Inferior parietal cortex (tissue), 1 donor: Measurements from ENCODE around the gene SORBS1.

Source experiments
- DNase-seq: peaks from one replicate; pipeline ENCODE4 v3.0.0-alpha.2; 2016; ENCODE audit errors: extremely low spot score

SORBS1 gene

DNA sequence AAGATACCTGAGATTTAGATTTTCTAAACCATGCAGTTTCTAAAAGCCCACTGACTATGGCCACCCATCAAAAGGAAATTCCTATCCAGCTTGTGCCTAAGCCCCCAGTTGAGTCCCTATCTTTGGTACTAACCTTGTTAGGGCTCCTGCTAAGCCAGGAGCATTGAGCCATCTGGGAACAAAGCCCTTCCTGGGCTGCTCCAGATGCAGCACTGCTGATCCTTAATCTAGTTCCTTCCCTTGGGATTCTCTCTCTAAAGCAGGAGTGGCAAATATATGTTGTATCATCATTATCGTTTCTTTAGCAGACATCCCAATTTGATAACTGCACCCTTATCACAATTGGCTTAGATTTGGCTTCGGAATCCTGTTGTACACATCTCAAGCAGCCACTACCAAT lies 245.7 kb downstream of the SORBS1 start:
- no peak for DNase-seq

DNA sequence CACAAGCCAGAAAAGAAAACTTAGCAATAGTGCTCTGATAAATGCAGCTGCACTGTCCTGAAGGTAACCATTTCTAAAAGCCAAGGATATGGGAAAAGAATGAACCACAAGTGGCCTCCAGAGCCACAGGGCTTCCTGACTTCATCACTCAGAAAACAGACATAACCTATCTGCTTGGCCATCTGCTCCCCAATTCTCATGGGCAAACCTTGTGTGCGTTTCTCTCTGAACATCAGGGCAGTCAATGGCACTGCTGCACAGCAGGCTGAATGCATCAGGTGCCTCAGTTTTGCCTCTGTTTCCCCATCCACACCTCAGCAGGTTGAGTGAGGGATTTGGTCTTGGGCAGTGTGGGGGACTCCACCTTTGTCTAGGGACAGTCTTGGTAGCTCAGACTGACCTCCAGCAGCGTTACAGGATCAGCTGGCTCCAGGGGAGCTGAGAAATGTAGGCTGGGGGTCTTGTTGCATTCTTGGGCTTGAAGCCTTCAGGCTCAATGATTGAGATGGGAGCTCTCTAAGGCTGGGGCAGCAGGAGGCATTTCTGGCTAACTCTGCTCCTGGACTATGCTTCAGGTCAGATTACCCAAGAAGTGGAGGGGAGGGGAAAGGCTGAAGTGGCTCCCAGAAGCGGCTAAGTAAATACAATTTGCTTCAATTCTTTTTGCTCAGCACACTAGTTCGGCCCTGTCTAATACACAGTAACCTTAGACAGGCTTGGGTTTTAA lies 246.8 kb downstream of the SORBS1 start:
- DNase-seq, result no peak

DNA sequence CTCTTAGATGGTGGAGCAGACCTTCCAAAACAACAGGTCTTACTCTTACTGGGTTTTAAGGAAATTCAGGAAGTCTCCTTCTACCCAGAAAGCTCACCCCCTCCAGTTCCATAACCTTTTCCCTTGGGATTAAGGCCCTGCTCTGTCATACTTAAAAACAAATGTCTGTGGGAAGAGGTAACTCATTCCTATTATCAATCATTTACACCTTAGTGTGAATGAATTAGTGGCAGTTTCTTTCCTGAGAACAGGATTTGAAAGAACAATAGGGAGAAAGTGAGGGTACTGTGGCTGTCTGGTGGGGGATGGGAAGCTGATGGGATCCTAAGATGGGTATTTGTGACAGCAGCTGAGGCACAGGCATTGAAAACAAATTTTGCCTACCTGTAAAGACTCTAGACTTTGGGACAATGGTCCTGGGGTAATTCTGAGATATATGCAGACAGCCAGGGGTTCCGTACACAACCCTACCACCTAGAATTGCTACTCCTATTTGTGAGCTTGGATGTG lies 248.1 kb downstream of the SORBS1 start:
- no peak for DNase-seq

DNA sequence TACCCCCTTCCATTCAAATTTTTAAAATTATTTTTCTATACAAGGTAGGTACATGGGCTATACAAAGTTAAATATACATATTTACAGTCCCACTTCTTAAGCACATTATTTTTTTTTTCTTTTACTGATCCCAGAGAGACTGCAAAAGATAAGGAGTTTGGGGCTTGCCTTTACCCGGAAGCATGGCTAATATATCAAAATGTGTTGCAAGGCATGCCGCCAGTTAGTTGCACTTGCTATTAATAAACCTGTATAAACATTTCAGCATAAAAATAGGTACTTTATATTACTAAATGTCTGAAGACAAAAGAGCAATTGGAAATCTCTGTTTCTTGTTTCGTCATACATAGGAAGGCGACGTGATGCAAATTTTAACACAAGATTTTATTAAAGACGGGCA lies 248.9 kb downstream of the SORBS1 start:
- no peak for DNase-seq

DNA sequence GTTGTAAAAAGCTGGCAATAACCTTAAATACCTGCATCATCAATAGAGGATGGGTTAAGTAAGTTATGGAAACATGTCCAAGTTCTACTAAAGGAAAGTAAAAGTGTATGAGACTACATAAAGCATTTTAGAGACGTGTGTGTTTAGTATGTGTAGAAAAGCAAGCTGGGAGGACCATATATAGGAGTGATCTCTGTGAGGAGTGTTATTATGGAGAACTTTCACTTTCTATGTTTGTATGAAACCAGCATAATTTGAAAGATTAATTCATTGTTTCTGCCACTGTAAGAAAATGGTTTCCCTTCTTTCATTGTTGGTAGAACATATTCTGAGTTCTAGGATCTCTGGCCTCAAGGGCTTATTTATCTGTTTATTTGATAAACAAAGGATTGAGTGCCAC lies 251.2 kb downstream of the SORBS1 start:
- no peak for DNase-seq

DNA sequence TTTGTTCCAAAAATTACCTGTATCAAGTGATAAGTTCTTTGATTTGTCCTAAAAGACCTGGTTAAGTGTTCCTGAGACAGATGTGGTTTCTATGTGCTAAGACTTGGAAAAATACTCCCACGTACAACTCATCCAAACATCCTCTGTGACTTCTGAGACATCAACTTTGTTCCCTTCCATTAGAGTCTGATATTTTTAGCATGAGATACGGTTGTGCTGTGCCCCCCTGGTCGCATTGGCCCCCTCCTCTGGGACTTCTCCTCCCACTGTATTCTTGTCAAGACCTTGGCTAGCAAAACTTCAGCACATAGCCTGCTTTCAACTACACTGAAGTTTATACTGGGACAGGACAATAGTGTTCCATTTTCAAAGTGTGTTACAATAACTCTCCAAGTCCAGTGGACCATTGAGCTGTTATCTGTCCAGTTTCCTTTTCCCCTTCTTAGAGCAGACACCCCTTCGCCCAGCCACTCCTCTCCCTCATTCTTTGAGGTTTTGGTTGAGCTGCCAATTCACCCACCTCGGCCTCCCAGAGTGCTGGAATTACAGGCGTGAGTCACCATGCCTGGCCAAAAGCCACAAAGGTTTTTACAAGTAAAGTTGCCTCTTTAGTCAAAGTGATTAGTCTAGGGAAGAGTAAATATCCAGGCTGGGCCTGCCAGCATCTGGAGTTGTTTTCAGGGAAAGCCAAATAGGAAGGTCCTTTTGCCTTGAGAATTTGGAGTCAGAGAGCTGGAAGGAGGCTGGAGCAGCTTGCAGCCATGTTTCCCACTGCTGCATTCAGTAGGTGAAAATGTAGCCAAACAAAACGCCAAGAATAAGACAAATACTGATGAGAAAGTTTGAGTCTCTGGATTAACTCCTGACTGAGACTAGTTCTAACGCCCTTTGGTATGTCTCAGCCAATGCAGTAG lies 252.5 kb downstream of the SORBS1 start:
- DNase-seq, result peak; percentile 32

DNA sequence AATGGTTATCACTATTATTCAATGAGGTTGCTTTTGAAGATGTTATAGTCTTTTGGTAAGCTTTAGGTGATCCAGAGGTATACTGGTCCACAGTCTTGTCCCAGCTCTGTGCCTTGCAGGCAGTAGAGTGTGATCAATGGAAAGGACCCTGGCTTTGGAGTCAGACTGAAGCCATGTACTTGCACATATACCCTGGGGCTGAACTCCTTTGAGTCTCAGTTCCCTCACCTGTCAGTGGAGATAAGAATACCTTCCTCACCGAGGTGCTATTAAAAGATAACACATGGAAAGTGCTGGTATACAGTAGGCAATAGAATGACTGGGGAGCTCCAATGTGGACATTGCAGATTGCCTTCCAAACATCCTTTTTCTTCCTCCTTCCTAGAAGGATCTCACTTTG lies 254.3 kb downstream of the SORBS1 start:
- DNase-seq, result no peak

DNA sequence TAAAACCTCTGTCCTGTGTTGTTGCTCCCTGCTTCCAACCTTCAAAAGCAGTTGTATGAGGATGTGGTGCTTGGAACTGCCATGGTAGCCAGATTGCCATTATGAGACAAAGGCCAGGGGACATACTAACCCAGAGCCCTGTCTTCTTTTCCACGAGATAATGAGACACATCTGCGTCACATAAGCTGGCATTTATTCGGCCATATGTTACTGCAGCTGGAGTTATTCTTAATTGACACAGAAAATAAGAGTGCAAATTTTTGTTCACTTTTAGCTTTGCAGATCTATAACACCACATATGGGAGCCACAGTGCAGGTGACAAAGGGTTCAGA lies 254.9 kb downstream of the SORBS1 start:
- DNase-seq, result no peak

DNA sequence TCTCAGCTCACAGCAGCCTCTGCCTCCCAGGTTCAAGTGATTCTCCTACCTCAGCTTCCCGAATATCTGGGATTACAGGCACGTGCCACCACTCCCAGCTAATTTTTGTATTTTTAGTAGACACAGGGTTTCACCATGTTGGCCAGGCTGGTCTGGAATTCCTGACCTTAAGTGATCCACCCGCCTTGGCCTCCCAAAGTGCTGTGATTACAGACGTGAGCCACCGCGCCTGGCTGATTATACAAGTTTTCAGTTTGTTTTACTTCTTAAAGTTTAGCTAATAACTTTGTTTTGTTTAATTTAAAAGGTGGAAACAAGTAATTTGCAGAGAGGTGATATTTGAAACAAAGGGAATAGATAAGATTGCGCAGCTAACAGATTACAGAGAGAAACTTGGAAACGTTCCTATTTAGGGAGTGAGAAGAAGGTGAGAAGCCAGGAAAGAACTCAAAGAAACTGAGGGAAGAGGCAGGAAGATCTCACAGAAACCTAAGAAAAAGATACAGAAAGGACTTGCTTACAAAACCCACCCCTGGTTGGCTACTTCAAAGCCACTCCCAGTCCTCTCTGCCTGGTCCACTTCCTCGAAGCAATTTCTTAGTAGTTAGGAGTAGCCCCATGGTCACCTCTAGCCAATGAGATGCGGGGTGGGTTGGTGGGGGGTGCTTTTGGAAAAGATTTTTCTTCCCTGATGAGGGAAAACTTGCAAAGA lies 255.4 kb downstream of the SORBS1 start:
- no peak for DNase-seq

DNA sequence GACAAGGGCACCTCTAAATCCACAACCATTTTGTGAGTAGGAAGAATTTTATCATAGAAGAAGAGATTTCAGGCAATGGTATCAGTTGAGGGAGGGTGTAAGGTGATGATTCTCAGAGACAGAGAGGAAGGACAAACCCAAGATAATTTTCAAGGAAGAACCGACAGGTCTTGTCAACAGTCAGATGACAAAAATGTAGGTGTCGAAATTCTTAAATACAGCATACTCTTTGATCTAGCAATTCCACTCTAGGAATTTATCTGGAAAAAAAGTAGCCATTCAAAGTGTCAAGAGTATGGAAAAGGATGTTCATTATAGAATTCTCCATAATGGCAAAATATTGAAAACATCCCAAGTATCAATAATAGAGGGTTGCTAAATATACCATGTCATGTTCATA lies 256.2 kb downstream of the SORBS1 start:
- no peak for DNase-seq

DNA sequence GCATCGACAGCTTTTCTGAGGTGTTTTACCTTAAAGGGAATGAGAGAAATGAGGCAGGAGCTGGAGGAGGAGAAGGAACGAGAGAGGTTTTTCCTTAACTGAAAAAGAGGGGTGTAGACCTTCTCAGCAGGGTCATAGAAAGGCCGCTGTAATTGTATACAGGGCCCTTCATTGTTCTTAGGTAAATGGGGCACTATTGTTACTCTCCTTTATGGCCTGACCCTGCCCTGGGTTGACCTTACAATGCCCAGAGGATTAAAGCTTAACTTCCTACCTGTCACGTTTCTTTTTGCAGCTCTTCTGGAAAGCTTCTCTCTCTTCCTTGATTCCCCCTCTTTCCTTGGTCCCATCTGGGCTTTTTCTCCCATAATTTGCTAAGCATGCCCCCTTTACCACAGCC lies 256.7 kb downstream of the SORBS1 start:
- no peak for DNase-seq

DNA sequence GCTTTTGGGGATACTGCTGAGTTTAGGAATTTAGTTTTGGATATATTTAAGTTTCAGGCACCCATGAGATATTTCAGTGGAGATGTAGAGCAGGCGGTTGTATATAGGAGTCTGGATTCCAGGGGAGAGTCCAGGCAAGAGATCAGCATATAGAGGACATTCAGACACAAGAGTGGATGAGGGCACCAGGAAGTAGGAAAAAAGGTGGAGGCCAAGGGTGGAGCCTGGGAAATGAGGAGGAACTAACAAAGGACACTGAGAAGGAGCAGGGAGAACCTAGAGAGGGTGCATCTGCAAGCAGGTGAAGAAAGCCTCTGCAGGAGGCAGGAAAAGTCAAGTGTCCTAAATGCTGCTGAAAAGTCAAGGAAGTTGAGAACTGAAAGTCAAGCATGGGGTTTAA lies 257.2 kb downstream of the SORBS1 start:
- DNase-seq, result no peak

DNA sequence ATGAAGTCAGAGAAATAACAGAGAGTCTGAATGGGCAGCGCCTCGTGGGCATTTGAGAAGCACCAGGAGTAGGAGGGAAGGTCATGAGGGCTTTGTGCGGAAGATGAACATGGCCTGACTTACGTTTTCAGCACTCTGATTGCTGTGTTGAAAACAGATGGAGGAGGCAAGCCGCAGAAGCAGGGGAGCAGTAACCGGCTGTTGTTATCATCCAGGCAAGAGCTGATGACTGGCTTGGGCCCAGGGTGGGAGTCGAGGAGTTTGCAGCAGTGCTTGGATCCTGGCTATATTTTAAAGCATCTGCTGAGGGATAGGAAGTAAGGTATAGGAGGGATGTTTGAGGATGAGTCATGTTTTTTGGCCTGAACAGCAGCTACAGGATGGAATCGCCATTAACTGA lies 257.6 kb downstream of the SORBS1 start:
- peak; percentile 39 for DNase-seq

DNA sequence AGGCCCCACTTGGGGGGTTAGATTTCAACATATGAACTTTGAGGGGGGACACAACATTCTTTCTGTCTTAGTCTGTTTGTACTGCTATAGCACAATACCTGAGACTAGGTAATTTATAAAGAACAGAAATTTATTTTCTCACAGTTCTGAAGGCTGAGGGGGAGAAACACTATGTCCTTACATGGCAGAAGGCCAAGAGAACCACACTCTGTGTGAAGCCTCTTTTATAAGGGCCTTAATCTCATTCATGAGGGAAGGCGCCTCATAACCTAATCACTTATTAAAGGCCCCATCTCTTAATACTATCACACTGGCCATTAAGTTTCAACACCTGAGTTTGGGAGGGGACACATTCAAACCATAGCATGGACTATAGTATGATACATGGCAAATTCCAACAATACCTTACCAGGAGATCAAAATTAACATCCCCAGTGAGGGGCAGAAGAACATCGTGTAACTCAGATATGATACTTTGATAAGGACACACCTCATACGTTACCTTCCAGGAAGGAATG lies 261.1 kb downstream of the SORBS1 start:
- no peak for DNase-seq

DNA sequence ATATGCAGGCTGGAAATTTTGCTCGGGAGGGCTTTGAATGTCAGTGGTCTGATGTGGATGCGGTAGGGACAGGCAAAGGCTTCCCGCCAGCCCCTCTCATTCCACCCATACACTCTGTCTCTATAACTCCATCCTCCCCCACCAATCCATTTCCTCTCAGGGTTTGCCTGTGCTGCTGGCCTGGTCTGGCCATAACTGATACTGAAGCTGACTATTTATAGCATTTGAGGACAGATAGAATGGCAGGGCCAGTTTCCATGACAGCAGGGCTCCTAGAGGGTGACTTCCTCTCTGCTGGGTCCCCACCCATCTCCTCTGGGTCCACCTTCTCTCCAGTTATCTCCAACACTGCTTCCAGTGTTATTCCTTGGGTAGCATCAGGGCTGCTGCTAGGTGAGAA lies 263.8 kb downstream of the SORBS1 start:
- DNase-seq, result no peak

DNA sequence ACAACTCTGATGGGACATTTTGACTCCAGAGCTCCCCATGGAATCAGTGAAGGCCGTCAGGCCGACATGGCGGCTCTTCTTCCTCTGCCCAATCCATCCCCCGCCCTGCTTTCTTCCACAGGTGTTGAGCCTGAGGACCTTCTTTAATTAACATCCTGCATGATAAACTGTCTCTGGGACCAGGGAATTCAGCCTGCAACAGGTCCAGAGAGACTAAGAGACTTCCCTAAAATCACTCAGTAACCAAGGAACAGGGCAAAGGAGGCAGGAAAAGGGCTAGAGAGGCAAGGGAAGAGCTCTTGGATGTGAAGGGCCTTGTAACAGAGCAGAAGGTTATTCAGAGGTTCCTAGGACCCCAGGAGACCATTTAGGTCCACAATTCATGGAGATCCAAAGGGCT lies 264.4 kb downstream of the SORBS1 start:
- no peak for DNase-seq

DNA sequence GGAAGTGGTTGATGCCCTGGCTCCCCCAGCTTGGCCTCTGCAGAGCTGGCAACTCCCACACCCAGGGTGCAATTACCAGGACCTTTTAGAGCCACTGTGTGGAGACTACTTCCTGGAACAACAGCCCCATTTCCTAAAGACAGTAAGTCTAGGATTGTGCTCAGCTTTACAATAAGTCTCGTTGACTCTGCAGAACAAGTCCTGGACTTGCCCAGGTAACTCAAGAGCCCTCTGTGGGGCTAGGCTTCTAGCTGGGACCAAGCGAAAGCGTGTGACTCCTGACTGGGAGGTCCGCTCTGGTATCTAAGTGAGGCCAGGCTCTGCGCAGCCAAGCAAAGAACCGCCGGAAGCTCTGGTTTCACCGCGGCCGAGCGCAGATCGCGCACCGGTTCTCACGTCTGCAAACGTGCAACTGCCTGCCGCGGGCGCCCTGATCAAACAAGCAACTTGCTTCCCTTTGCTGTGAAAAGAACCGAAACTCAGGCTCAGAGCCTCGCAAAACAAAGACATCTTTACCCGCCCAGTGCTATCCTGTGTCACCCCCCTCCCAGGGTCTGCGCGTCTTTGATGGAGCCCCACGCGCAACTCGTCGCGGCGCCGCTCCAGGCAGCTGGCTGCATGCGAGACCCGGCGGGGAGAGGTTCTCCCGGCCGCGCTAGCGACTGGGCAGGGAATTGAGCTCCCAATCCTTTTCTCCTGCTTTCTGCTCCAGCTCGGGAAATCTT lies 266.0 kb downstream of the SORBS1 start:
- no peak for DNase-seq

DNA sequence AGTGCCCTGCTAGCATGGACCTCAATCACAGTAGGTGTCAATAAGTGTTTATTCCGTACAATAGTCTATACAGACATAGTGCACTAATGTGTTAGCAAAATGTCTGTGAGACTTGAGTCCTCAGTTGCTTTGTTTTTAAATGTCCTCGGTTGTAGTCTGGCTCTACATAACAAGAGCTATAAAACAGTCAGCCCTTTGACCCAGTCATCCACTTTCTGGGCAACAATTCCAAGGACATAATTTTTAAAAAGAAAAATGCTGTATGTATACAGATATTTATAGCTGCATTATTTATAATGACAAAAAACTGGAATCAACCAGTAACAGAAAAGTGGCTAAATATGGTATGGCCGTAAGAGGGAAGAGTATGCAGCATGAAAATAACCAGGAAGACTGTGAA lies 267.5 kb downstream of the SORBS1 start:
- DNase-seq, result no peak

DNA sequence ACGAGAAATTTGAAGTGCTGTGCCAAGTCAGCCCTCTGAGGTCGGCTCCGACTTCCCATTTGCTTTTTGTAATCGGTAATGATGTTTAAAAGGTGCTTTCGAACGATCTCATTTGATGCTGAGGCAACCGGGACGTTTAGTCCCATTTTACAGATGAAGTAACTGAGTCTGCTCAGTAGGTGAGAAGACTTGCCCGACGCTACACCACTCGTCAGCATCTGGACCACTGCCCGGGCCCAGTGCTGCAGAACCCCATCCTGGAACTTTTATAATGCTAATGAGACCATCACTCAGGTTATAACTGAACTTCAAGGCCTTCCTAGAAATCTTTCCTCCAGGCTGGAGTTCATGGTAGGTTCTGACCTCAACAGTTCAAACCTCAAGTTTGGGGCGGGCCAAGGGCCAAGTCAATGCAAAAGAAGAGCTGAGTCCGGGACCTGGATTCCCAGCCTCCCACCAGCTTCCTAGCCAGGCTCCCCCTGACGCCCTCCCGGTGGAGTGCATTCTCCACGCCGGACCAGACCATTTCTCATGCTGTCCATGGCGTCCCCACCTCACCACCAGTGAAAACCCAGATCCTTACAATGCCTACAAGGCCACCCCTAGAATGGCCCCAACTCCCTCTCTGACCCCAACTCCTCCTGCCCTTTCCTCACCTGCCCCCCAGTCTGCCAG lies 269.7 kb downstream of the SORBS1 start:
- DNase-seq, result no peak

DNA sequence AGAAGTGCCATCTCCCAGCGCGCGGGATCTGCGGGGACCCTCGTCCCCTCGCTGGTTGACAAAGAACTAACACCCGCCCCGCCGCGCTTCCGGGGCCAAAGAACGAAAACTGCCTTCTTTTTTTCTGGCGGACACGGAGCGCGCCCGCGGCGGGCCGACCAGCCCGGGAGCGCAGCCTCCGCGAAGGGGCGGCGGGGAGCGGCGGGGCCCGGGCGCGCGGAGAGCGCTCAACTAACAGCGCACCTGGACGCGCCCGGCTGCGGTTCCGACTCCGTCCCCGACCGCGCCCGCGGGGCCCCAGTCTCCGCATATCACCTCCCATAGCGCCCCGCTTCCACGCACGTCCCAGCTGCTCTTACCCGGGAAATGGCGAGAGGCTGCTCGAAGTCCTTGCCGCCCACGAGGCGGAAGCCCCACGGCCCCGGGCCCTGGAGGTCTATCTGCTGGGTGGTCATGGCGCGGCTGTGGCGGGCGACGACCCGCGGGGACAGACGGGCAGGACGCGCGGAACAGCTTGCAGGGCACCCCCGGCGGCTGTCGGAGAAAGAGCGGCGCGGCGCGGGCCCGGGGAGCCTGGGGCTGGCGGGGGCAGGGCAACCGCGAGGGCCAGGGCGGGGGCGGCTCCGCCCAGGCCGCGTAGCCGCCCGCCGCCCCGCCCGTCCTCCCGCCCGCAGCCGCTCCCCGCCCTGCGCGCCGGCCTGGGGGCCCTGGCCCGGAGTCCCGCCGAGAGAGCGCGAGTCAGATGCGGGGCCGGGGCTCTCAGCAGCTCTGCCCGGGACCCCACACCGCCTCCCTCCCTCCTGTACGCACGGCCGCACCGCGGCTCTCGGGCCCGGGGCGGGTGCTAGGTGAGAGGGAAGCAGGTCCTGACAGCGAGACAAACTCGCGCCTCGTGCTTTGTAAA lies 270.5 kb downstream of the SORBS1 start, which contains the start of gene PDLIM1:
TSS of gene PDLIM1 (minus strand) at position 543 of the 904 bp plus-strand sequence. CDS start at position 455, 88 bp downstream.
- no peak for DNase-seq
